Mesothelial cell of epicardium (in vitro differentiated cells): Measurements from ENCODE around the gene SECTM1. TPM values are rescaled to one million over a fixed set of nuclear protein-coding genes. Genes with fewer than 3 reads are reported as not detected.
"Not testable (repeated sequence)": the region's sequence is repeated elsewhere in the genome, so short reads cannot be mapped to it uniquely, and the experiment has no call there.

Source experiments
- DNase-seq, 2 experiments: peaks; one replicate each; pipeline ENCODE4 v3.0.0; 2021; ENCODE audit warnings: low spot score in 2 of 2; ENCODE audit not compliant: unreplicated experiment in 2 of 2
- H3K27ac Mint-ChIP-seq: 2 replicates; pipeline ENCODE4 v1.8.0; 2021; ENCODE audit warnings: mixed read lengths
- H3K27me3 Mint-ChIP-seq: 2 replicates; pipeline ENCODE4 v1.8.0; 2021; ENCODE audit warnings: low read depth, mixed read lengths
- H3K36me3 Mint-ChIP-seq: 2 replicates; pipeline ENCODE4 v1.8.0; 2021; ENCODE audit warnings: mixed read lengths
- H3K4me1 Mint-ChIP-seq: 2 replicates; pipeline ENCODE4 v1.8.0; 2021; ENCODE audit warnings: mixed read lengths
- H3K4me3 Mint-ChIP-seq: 2 replicates; pipeline ENCODE4 v1.8.0; 2021; ENCODE audit warnings: mild to moderate bottlenecking, moderate library complexity, mixed read lengths
- H3K9me3 Mint-ChIP-seq: 2 replicates; pipeline ENCODE4 v1.8.0; 2021; ENCODE audit warnings: mixed read lengths
- total RNA-seq: library from RNA; stranded (reverse); gene quantifications from 3 replicates; pipeline ENCODE4 v1.2.1, GENCODE V29; 2021
- TF ChIP-seq, protein P1 (sequence below): fragments of 200-600 bp; sonication (generic); IDR thresholded peaks from one replicate; pipeline ENCODE4 v1.5.0; 2021; ENCODE audit warnings: antibody characterized with exemption; ENCODE audit not compliant: unreplicated experiment

Gene SECTM1
- total RNA-seq, 1 donor from 2014 or later, result 7.0 TPM

DNA sequence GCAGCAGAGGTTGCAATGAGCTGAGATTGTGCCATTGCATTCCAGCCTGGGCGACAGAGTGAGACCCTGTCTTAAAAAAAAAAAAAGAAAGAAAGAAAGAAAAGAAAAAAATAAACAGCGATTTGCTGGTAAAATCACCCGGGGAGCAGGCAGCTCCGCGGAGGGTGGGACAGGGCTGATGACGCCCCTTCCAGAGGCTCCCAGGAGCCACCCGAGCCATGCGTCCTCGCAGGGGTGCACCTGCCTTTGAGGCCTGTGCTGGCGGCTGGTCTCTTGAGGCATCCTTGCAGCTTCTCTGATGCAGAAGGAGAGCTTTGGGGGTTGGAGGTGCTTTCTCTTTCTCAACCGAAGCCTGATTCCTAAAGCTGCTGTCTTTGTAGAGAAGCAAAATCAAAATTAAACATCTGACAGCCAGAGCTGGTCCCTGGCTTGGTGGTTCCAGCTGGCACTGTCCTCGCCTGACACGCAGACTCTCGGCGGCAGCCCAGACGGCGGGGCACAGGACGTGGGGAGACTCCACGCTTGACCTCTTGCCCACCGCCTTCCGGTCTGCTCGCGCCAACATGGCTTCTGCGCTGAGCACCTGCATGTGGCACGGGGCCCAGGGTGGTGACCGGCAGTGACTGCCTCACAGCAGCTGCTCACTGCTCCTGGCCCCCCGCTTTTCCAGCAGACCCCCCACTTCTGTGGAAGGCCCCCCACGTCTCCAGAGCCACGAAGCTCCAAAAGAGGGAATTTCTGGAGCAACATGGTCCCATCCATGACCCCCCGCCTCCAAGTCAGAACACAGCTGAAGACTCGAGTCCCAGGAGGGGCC lies 44.6 kb upstream of the SECTM1 start:
- peaks cover 20% of the 10 kb centered on the region for H3K27me3 Mint-ChIP-seq

GRCh38 chr17:82377294-82377693 lies 43.7 kb upstream of the SECTM1 start:
- peaks cover 13% of the 10 kb centered on the region for H3K4me1 Mint-ChIP-seq
- not testable (repeated sequence) for H3K36me3 Mint-ChIP-seq, H3K27ac Mint-ChIP-seq, H3K4me3 Mint-ChIP-seq, DNase-seq, H3K9me3 Mint-ChIP-seq
- peaks cover 27% of the 10 kb centered on the region for H3K27me3 Mint-ChIP-seq

More for the DNA sequence above, 44.6 kb upstream of the SECTM1 start:
- Mint-ChIP-seq H3K4me3 (no peak overlapping the region), H3K36me3 (no peaks in the 10 kb centered on the region), H3K27ac (no peak overlapping the region), H3K9me3 (no peaks in the 10 kb centered on the region), H3K4me1 (peaks cover 5% of the 10 kb centered on the region)
- no peak for DNase-seq
- TF ChIP-seq, protein P1, sequence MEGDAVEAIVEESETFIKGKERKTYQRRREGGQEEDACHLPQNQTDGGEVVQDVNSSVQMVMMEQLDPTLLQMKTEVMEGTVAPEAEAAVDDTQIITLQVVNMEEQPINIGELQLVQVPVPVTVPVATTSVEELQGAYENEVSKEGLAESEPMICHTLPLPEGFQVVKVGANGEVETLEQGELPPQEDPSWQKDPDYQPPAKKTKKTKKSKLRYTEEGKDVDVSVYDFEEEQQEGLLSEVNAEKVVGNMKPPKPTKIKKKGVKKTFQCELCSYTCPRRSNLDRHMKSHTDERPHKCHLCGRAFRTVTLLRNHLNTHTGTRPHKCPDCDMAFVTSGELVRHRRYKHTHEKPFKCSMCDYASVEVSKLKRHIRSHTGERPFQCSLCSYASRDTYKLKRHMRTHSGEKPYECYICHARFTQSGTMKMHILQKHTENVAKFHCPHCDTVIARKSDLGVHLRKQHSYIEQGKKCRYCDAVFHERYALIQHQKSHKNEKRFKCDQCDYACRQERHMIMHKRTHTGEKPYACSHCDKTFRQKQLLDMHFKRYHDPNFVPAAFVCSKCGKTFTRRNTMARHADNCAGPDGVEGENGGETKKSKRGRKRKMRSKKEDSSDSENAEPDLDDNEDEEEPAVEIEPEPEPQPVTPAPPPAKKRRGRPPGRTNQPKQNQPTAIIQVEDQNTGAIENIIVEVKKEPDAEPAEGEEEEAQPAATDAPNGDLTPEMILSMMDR, result no peak

GRCh38 chr17:82376042-82376730 lies 42.6 kb upstream of the SECTM1 start:
- H3K27ac Mint-ChIP-seq, result no peak overlapping the region
- no peak overlapping the region for H3K4me3 Mint-ChIP-seq
- no peaks in the 10 kb centered on the region for H3K36me3 Mint-ChIP-seq
- no peak for DNase-seq
- H3K9me3 Mint-ChIP-seq, result no peaks in the 10 kb centered on the region
- peaks cover 14% of the 10 kb centered on the region for H3K4me1 Mint-ChIP-seq
- peaks cover 25% of the 10 kb centered on the region for H3K27me3 Mint-ChIP-seq
- TF ChIP-seq, protein P1, result no peak

- H3K36me3 Mint-ChIP-seq, result no peaks in the 10 kb centered on the region
- H3K4me1 Mint-ChIP-seq, result peaks cover 20% of the 10 kb centered on the region
- H3K27ac Mint-ChIP-seq, result no peak overlapping the region
- no peaks in the 10 kb centered on the region for H3K9me3 Mint-ChIP-seq
- DNase-seq, result no peak
- TF ChIP-seq, protein P1, result no peak
- H3K4me3 Mint-ChIP-seq, result no peak overlapping the region
- H3K27me3 Mint-ChIP-seq, result peaks cover 21% of the 10 kb centered on the region
Measured at GRCh38 chr17:82375359-82376041, 41.9 kb upstream of the SECTM1 start.

DNA sequence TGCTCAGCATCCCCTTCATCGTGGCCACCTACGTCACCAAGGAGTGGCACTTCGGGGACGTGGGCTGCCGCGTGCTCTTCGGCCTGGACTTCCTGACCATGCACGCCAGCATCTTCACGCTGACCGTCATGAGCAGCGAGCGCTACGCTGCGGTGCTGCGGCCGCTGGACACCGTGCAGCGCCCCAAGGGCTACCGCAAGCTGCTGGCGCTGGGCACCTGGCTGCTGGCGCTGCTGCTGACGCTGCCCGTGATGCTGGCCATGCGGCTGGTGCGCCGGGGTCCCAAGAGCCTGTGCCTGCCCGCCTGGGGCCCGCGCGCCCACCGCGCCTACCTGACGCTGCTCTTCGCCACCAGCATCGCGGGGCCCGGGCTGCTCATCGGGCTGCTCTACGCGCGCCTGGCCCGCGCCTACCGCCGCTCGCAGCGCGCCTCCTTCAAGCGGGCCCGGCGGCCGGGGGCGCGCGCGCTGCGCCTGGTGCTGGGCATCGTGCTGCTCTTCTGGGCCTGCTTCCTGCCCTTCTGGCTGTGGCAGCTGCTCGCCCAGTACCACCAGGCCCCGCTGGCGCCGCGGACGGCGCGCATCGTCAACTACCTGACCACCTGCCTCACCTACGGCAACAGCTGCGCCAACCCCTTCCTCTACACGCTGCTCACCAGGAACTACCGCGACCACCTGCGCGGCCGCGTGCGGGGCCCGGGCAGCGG lies 41.2 kb upstream of the SECTM1 start:
- no peaks in the 10 kb centered on the region for H3K36me3 Mint-ChIP-seq
- peaks cover 20% of the 10 kb centered on the region for H3K4me1 Mint-ChIP-seq
- no peak overlapping the region for H3K4me3 Mint-ChIP-seq
- H3K27me3 Mint-ChIP-seq, result peaks cover 14% of the 10 kb centered on the region
- DNase-seq, result no peak
- TF ChIP-seq, protein P1, result no peak
- H3K9me3 Mint-ChIP-seq, result no peaks in the 10 kb centered on the region
- H3K27ac Mint-ChIP-seq, result no peak overlapping the region
